Loucy (cell line): ENCODE measurements around the gene KLF16.

Source experiments
- EZH2phosphoT487 ChIP-seq: fragments of 200-600 bp; IDR thresholded peaks from 2 replicates; pipeline ENCODE4 v1.6.1; 2018; ENCODE audit warnings: antibody characterized with exemption, mild to moderate bottlenecking, moderate library complexity, borderline replicate concordance
- TF ChIP-seq, protein P1 (sequence below): fragments of 200-600 bp; sonication (generic); conservative IDR thresholded peaks from 2 replicates; pipeline ENCODE4 v1.5.1; 2014; ENCODE audit warnings: mild to moderate bottlenecking, antibody characterized with exemption, low read length

DNA sequence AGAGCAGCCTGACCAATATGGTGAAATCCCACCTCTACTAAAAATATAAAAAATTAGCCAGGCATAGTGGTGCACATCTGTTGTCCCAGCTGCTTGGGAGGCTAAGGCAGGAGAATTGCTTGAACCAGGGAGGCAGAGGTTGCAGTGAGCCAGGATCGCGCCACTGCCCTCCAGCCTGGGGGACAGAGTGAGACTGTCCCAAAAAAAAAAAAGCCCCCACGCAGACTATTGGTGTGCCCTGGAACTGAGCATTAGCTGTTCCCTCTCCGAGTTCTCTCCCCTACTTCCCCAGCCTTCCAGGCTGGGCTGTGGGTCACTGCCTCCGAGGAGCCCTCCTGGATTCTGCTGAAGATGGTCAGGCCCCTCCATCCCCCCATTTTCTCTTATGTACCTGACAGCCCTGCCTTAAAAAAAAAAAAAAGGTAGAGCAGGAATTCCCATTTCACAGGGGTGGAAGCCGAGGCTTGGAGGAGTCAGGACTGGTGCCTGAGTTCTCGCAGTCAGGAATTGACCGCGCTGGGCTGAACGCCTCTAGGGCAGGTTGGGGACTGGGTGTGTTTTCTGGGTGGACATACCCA is 43.7 kb upstream of the KLF16 start:
- TF ChIP-seq, protein P1, sequence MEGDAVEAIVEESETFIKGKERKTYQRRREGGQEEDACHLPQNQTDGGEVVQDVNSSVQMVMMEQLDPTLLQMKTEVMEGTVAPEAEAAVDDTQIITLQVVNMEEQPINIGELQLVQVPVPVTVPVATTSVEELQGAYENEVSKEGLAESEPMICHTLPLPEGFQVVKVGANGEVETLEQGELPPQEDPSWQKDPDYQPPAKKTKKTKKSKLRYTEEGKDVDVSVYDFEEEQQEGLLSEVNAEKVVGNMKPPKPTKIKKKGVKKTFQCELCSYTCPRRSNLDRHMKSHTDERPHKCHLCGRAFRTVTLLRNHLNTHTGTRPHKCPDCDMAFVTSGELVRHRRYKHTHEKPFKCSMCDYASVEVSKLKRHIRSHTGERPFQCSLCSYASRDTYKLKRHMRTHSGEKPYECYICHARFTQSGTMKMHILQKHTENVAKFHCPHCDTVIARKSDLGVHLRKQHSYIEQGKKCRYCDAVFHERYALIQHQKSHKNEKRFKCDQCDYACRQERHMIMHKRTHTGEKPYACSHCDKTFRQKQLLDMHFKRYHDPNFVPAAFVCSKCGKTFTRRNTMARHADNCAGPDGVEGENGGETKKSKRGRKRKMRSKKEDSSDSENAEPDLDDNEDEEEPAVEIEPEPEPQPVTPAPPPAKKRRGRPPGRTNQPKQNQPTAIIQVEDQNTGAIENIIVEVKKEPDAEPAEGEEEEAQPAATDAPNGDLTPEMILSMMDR, result no peak
- TF ChIP-seq EZH2phosphoT487, result no peak
